ENCODE measurements around the gene SDSL. TPM values are rescaled to one million over a fixed set of nuclear protein-coding genes. Genes with fewer than 3 reads are reported as not detected.

Gene SDSL
- polyA plus RNA-seq, 3 donors = 4.9 to 9.9 (median 8.0) TPM

GRCh38 chr12:113393749-113394148 lies 28.4 kb upstream of the SDSL start:
- WGBS, 3 donors = 79 to 90% (median 83%) methylated on average over 5 of the region's 5 CpGs
- no peak overlapping the region for H3K27ac ChIP-seq (ENCODE audit: low read depth, low read length)

- WGBS, 3 donors = 83 to 91% (median 83%) methylated on average over 5 of the region's 5 CpGs
Measured at GRCh38 chr12:113395119-113395518, 27.1 kb upstream of the SDSL start.

GRCh38 chr12:113396200-113396599 lies 26.0 kb upstream of the SDSL start:
- H3K27ac ChIP-seq (ENCODE audit: low read depth, low read length) = no peak overlapping the region

More at GRCh38 chr12:113395119-113395518, 27.1 kb upstream of the SDSL start:
- H3K27ac ChIP-seq (ENCODE audit: low read depth, low read length) = no peak overlapping the region

- WGBS, 3 donors = 53 to 73% (median 67%) methylated on average over 16 of the region's 16 CpGs
- no peak overlapping the region for H3K27ac ChIP-seq (ENCODE audit: low read depth, low read length)
Measured at GRCh38 chr12:113396828-113397496, 25.2 kb upstream of the SDSL start.

GRCh38 chr12:113397497-113398197 lies 24.5 kb upstream of the SDSL start:
- 34 to 64% (median 63%) methylated on average over 10 of the region's 10 CpGs for WGBS, 3 donors
- H3K27ac ChIP-seq (ENCODE audit: low read depth, low read length) = no peak overlapping the region

- no peak overlapping the region for H3K27ac ChIP-seq (ENCODE audit: low read depth, low read length)
- 79 to 84% (median 83%) methylated on average over 25 to 26 of the region's 26 CpGs for WGBS, 3 donors
Measured at GRCh38 chr12:113398346-113399290, 23.6 kb upstream of the SDSL start.

GRCh38 chr12:113399490-113399889 lies 22.7 kb upstream of the SDSL start:
- no peak overlapping the region for H3K27ac ChIP-seq (ENCODE audit: low read depth, low read length)
- 83 to 87% (median 86%) methylated on average over 12 of the region's 12 CpGs for WGBS, 3 donors

- H3K27ac ChIP-seq (ENCODE audit: low read depth, low read length) = no peak overlapping the region
- WGBS, 3 donors = 74 to 88% (median 86%) methylated on average over 4 of the region's 4 CpGs
Measured at GRCh38 chr12:113400362-113400761, 21.8 kb upstream of the SDSL start.

GRCh38 chr12:113401066-113402000 lies 20.8 kb upstream of the SDSL start:
- H3K27ac ChIP-seq (ENCODE audit: low read depth, low read length) = no peak overlapping the region
- WGBS, 3 donors = 74 to 79% (median 76%) methylated on average over 13 of the region's 13 CpGs

GRCh38 chr12:113402586-113403260 lies 19.5 kb upstream of the SDSL start:
- H3K27ac ChIP-seq (ENCODE audit: low read depth, low read length) = no peak overlapping the region
- 89 to 91% (median 91%) methylated on average over 23 of the region's 23 CpGs for WGBS, 3 donors

- WGBS, 3 donors = 16 to 36% (median 18%) methylated on average over 14 of the region's 14 CpGs
- no peak within 1 kb of the TSS for H3K27ac ChIP-seq (ENCODE audit: low read depth, low read length)
Measured at GRCh38 chr12:113403435-113404415, 18.5 kb upstream of the SDSL start, which contains the start of gene SDS. Gene SDS (minus strand): TSS chr12:113403887. CDS start chr12:113399708, 4,179 bp downstream.

- no peak overlapping the region for H3K27ac ChIP-seq (ENCODE audit: low read depth, low read length)
- WGBS, 3 donors = 73 to 91% (median 81%) methylated on average over 3 of the region's 3 CpGs
Measured at GRCh38 chr12:113405694-113406093, 16.5 kb upstream of the SDSL start.

- H3K27ac ChIP-seq (ENCODE audit: low read depth, low read length) = no peak overlapping the region
Measured at GRCh38 chr12:113407931-113408600, 14.1 kb upstream of the SDSL start.

GRCh38 chr12:113408756-113409298 lies 13.4 kb upstream of the SDSL start:
- H3K27ac ChIP-seq (ENCODE audit: low read depth, low read length) = no peak overlapping the region
- WGBS, 3 donors = 85 to 89% (median 87%) methylated on average over 11 of the region's 11 CpGs

More at GRCh38 chr12:113407931-113408600, 14.1 kb upstream of the SDSL start:
- 50 to 72% (median 50%) methylated on average over 6 of the region's 6 CpGs for WGBS, 3 donors

- WGBS, 3 donors = 57 to 77% (median 71%) methylated on average over 9 of the region's 9 CpGs
- no peak overlapping the region for H3K27ac ChIP-seq (ENCODE audit: low read depth, low read length)
Measured at GRCh38 chr12:113409462-113410124, 12.6 kb upstream of the SDSL start.

All from adipose tissue (tissue), 3 donors.